LNCaP clone FGC (cell line): ENCODE data around the gene FAM3B.

ENCODE experiments used
- DNase-seq: peaks from one replicate; pipeline ENCODE4 v3.0.0-alpha.2; 2011; ENCODE audit warnings: low read depth
- H3K4me3 ChIP-seq: 2 replicates; pipeline ENCODE4 v1.5.1; 2011; ENCODE audit warnings: mild to moderate bottlenecking, low read depth, low read length, control low read depth
- CTCF ChIP-seq: IDR thresholded peaks from 2 replicates; pipeline ENCODE4 v1.5.1; 2012; ENCODE audit warnings: mild to moderate bottlenecking; ENCODE audit not compliant: control insufficient read depth, insufficient read depth; ENCODE audit errors: extremely low read depth

The FAM3B gene

GRCh38 chr21:41403966-41404365 lies 87.4 kb downstream of the FAM3B start:
- H3K4me3 ChIP-seq: no peak overlapping the region
- no peak for DNase-seq
- no peak for TF ChIP-seq CTCF

GRCh38 chr21:41405321-41405720 lies 88.7 kb downstream of the FAM3B start:
- DNase-seq: no peak
- no peak overlapping the region for H3K4me3 ChIP-seq
- no peak for TF ChIP-seq CTCF

GRCh38 chr21:41406340-41406739 lies 89.7 kb downstream of the FAM3B start:
- DNase-seq: no peak
- no peak for TF ChIP-seq CTCF

More at GRCh38 chr21:41406340-41406739, 89.7 kb downstream of the FAM3B start:
- no peak overlapping the region for H3K4me3 ChIP-seq
